ENCODE data around the gene ELMO1.

- TF ChIP-seq CTCF (IDR thresholded peaks at IDR 0.05) (no peak), POLR2A (IDR thresholded peaks at IDR 0.05) (no peak)
Measured at GRCh38 chr7:36847946-36848345, 600.7 kb downstream of the ELMO1 start.

Data from body of pancreas (tissue), 4 donors.